GM18951 (cell line): ENCODE results near the gene CRYBB2.
"Not testable (repeated sequence)": the region's sequence is repeated elsewhere in the genome, so short reads cannot be mapped to it uniquely, and the experiment has no call there.

Experiments used
- POLR2A ChIP-seq: IDR thresholded peaks from 4 replicates; pipeline ENCODE4 v1.6.1; 2011; ENCODE audit warnings: mild to moderate bottlenecking; ENCODE audit not compliant: insufficient read length, insufficient read depth; ENCODE audit errors: extremely low read depth
- in situ Hi-C: fragments of 300-500 bp; cut with MboI; formaldehyde crosslinking; loops from one replicate; pipeline ENCODE4 v1.12.0; 2022; ENCODE audit warnings: low sequenced_read_pairs, mixed read lengths, inconsistent platforms; ENCODE audit not compliant: unreplicated experiment

CRYBB2 gene

GRCh38 chr22:25219211-25219689, at the start of gene CRYBB2:
TSS of gene CRYBB2 (plus strand) at chr22:25219639. CDS start at chr22:25221430, 1,791 bp downstream.
- in situ Hi-C loops = no loop called here

GRCh38 chr22:25170426-25170980, 48.9 kb upstream of the CRYBB2 start:
- no peak for TF ChIP-seq POLR2A
- in situ Hi-C loops = no loop called here

More at GRCh38 chr22:25219211-25219689, at the start of gene CRYBB2:
- TF ChIP-seq POLR2A = no peak

GRCh38 chr22:25172153-25172552, 47.3 kb upstream of the CRYBB2 start:
- in situ Hi-C loops = no loop called here
- no peak for TF ChIP-seq POLR2A

GRCh38 chr22:25174156-25174887, 45.1 kb upstream of the CRYBB2 start:
- TF ChIP-seq POLR2A = no peak
- in situ Hi-C loops = no loop called here

GRCh38 chr22:25174888-25175411, 44.5 kb upstream of the CRYBB2 start:
- in situ Hi-C loops = no loop called here
- no peak for TF ChIP-seq POLR2A

GRCh38 chr22:25176175-25176574, 43.3 kb upstream of the CRYBB2 start:
- no peak for TF ChIP-seq POLR2A
- in situ Hi-C loops = no loop called here

- no peak for TF ChIP-seq POLR2A
- in situ Hi-C loops = no loop called here
Measured at GRCh38 chr22:25176799-25177198, 42.6 kb upstream of the CRYBB2 start.

- in situ Hi-C loops = no loop called here
- no peak for TF ChIP-seq POLR2A
Measured at GRCh38 chr22:25177226-25177625, 42.2 kb upstream of the CRYBB2 start.

- in situ Hi-C loops = no loop called here
- TF ChIP-seq POLR2A = no peak
Measured at GRCh38 chr22:25177895-25178294, 41.5 kb upstream of the CRYBB2 start.

GRCh38 chr22:25178348-25178747, 41.1 kb upstream of the CRYBB2 start:
- in situ Hi-C loops = not testable (repeated sequence)

- in situ Hi-C loops = not testable (repeated sequence)
Measured at GRCh38 chr22:25178869-25179631, 40.4 kb upstream of the CRYBB2 start.

GRCh38 chr22:25182131-25183110, 37.0 kb upstream of the CRYBB2 start:
- in situ Hi-C loops = no loop called here
- no peak for TF ChIP-seq POLR2A
